T-helper 1 cell (primary cell): ENCODE data around the gene SLC24A3.

Experiments
- DNase-seq, 5 donors: peaks; one replicate each; pipeline ENCODE4 v3.0.0-alpha.2; 2012 to 2020

Gene SLC24A3

GRCh38 chr20:19511931-19512330 is 299.5 kb downstream of the SLC24A3 start:
- DNase-seq, result no peak

GRCh38 chr20:19512886-19513677 is 300.6 kb downstream of the SLC24A3 start:
- DNase-seq, result no peak

- no peak for DNase-seq
Observed at GRCh38 chr20:19515074-19515473, 302.6 kb downstream of the SLC24A3 start.

- no peak for DNase-seq
Observed at GRCh38 chr20:19519466-19519865, 307.0 kb downstream of the SLC24A3 start.

GRCh38 chr20:19520261-19520660 is 307.8 kb downstream of the SLC24A3 start:
- no peak for DNase-seq

- no peak for DNase-seq
Observed at GRCh38 chr20:19522071-19522801, 309.8 kb downstream of the SLC24A3 start.

GRCh38 chr20:19522836-19523590 is 310.6 kb downstream of the SLC24A3 start:
- DNase-seq, result no peak

GRCh38 chr20:19524691-19525090 is 312.2 kb downstream of the SLC24A3 start:
- no peak for DNase-seq

GRCh38 chr20:19527509-19527908 is 315.1 kb downstream of the SLC24A3 start:
- no peak for DNase-seq

- DNase-seq, result no peak
Observed at GRCh38 chr20:19528286-19529030, 316.0 kb downstream of the SLC24A3 start.

- no peak for DNase-seq
Observed at GRCh38 chr20:19530006-19530405, 317.6 kb downstream of the SLC24A3 start.

- no peak for DNase-seq
Observed at GRCh38 chr20:19531446-19531845, 319.0 kb downstream of the SLC24A3 start.

- no peak for DNase-seq
Observed at GRCh38 chr20:19538556-19538955, 326.1 kb downstream of the SLC24A3 start.

- DNase-seq, result no peak
Observed at GRCh38 chr20:19539191-19539590, 326.7 kb downstream of the SLC24A3 start.

GRCh38 chr20:19540392-19540791 is 327.9 kb downstream of the SLC24A3 start:
- DNase-seq, result no peak

GRCh38 chr20:19543101-19543500 is 330.7 kb downstream of the SLC24A3 start:
- peak in 1 of 5 donors; percentile 1 for DNase-seq

GRCh38 chr20:19544684-19545083 is 332.2 kb downstream of the SLC24A3 start:
- no peak for DNase-seq

- no peak for DNase-seq
Observed at GRCh38 chr20:19546648-19547047, 334.2 kb downstream of the SLC24A3 start.

- no peak for DNase-seq
Observed at GRCh38 chr20:19547547-19547946, 335.1 kb downstream of the SLC24A3 start.

GRCh38 chr20:19549896-19550295 is 337.5 kb downstream of the SLC24A3 start:
- no peak for DNase-seq

GRCh38 chr20:19552221-19553180 is 340.1 kb downstream of the SLC24A3 start:
- DNase-seq, result no peak
